ENCODE results near the gene CASKIN1. TPM values are rescaled to one million over a fixed set of nuclear protein-coding genes. Genes with fewer than 3 reads are reported as not detected.

Gene CASKIN1
- total and polyA plus RNA-seq, 10 donors: 0.24 to 0.32 (median 0.30) TPM; not detected in 7

GRCh38 chr16:2232094-2232990 is 35.9 kb upstream of the CASKIN1 start:
- H3K27me3 ChIP-seq (replicated peaks in 1 of 7): peaks cover 0 to 43% (median 18%) of the 10 kb centered on the region in 7 donors
- no peak overlapping the region for H3K27ac ChIP-seq
- 90 to 96% (median 94%) methylated on average over 18 to 41 of the region's 41 CpGs for WGBS, 5 donors
- peak; percentile 66 for DNase-seq
- intact Hi-C loops (cut with DNase I; ENCODE audit: low total_unique reads): no loop called here
- no peak overlapping the region for H3K4me3 ChIP-seq
- peaks cover 19 to 100% (median 80%) of the 10 kb centered on the region in 6 donors for H3K36me3 ChIP-seq
- TF ChIP-seq POLR2AphosphoS5 (IDR thresholded peaks at IDR 0.05) (peak in 2 of 3 donors; percentile 20 to 43), POLR2A (IDR thresholded peaks at IDR 0.05) (no peak)
- peaks cover 11 to 57% (median 37%) of the 10 kb centered on the region in 6 donors for H3K4me1 ChIP-seq
- no peaks in the 10 kb centered on the region for H3K9me3 ChIP-seq

GRCh38 chr16:2231016-2231931 is 34.9 kb upstream of the CASKIN1 start:
- H3K36me3 ChIP-seq: peaks cover 19 to 100% (median 82%) of the 10 kb centered on the region in 6 donors
- intact Hi-C loops (cut with DNase I; ENCODE audit: low total_unique reads): no loop called here
- H3K4me1 ChIP-seq: peaks cover 2 to 57% (median 34%) of the 10 kb centered on the region in 6 donors
- no peaks in the 10 kb centered on the region for H3K9me3 ChIP-seq
- H3K27ac ChIP-seq: peak overlapping the region in 5 of 8 donors; percentile 30 to 58 (median 51)
- peak; percentile 69 for DNase-seq
- TF ChIP-seq POLR2A (IDR thresholded peaks at IDR 0.05) (no peak), POLR2AphosphoS5 (IDR thresholded peaks at IDR 0.05) (peak in 1 of 3 donors; percentile 17), CTCF (IDR thresholded peaks at IDR 0.05 in 8 of 11, conservative IDR thresholded peaks at IDR 0.05 in 3 of 11) (no peak)
- 86 to 92% (median 89%) methylated on average over 23 to 29 of the region's 29 CpGs for WGBS, 5 donors
- peaks cover 0 to 32% (median 7%) of the 10 kb centered on the region in 7 donors for H3K27me3 ChIP-seq (replicated peaks in 1 of 7)
- no peak overlapping the region for H3K4me3 ChIP-seq

- TF ChIP-seq CTCF (IDR thresholded peaks at IDR 0.05 in 8 of 11, conservative IDR thresholded peaks at IDR 0.05 in 3 of 11): no peak
- no peak for TF ChIP-seq POLR2A (IDR thresholded peaks at IDR 0.05)
- peak; percentile 40 to 78 (median 74) for TF ChIP-seq POLR2AphosphoS5 (IDR thresholded peaks at IDR 0.05)
- H3K27ac ChIP-seq: peak overlapping the region in 5 of 8 donors; percentile 30 to 58 (median 51)
- 75 to 85% (median 78%) methylated on average over 8 to 13 of the region's 13 CpGs for WGBS, 5 donors
- intact Hi-C loops (cut with DNase I; ENCODE audit: low total_unique reads): no loop called here
- H3K4me3 ChIP-seq: no peak overlapping the region
- DNase-seq: peak; percentile 77
- peaks cover 0 to 23% (median 0%) of the 10 kb centered on the region in 7 donors for H3K27me3 ChIP-seq (replicated peaks in 1 of 7)
- H3K9me3 ChIP-seq: no peaks in the 10 kb centered on the region
- H3K36me3 ChIP-seq: peaks cover 19 to 96% (median 76%) of the 10 kb centered on the region in 6 donors
- H3K4me1 ChIP-seq: peaks cover 2 to 57% (median 38%) of the 10 kb centered on the region in 6 donors
Observed at GRCh38 chr16:2230376-2230775, 34.0 kb upstream of the CASKIN1 start.

GRCh38 chr16:2229632-2230250 is 33.3 kb upstream of the CASKIN1 start:
- Histone ChIP-seq H3K27ac (peak overlapping the region in 1 of 8 donors; percentile 32), H3K9me3 (no peaks in the 10 kb centered on the region), H3K27me3 (replicated peaks in 1 of 7) (peaks cover 0 to 17% (median 0%) of the 10 kb centered on the region in 7 donors), H3K4me3 (no peak overlapping the region), H3K36me3 (peaks cover 19 to 90% (median 70%) of the 10 kb centered on the region in 6 donors), H3K4me1 (peaks cover 5 to 63% (median 44%) of the 10 kb centered on the region in 6 donors)
- WGBS, 5 donors: 81 to 87% (median 85%) methylated on average over 14 to 23 of the region's 23 CpGs
- intact Hi-C loops (cut with DNase I; ENCODE audit: low total_unique reads): no loop called here
- TF ChIP-seq POLR2AphosphoS5 (IDR thresholded peaks at IDR 0.05) (peak in 1 of 3 donors; percentile 43), POLR2A (IDR thresholded peaks at IDR 0.05) (no peak)
- DNase-seq: peak; percentile 64

Data from spleen (tissue), 11 donors.